HL-60 (cell line): Measurements from ENCODE around the gene CHRNA1.

Source experiments
- DNase-seq, 2 experiments: peaks; one replicate each; pipeline ENCODE4 v3.0.0-alpha.2; 2010 to 2020; ENCODE audit warnings: low read depth in 1 of 2, low spot score in 1 of 2
- H3K27ac ChIP-seq: fragments of 250-450 bp; sonication (Bioruptor Pico); replicated peaks from 2 replicates; pipeline ENCODE4 v1.5.1; 2020; ENCODE audit warnings: mild to moderate bottlenecking, moderate library complexity
- H3K27me3 ChIP-seq: fragments of 250-450 bp; sonication (Bioruptor Pico); 2 replicates; pipeline ENCODE4 v1.5.1; 2021; ENCODE audit warnings: mild to moderate bottlenecking, moderate library complexity; ENCODE audit not compliant: insufficient read depth, poor library complexity, severe bottlenecking
- H3K4me3 ChIP-seq: replicated peaks from 2 replicates; pipeline ENCODE4 v1.5.1; 2011; ENCODE audit warnings: mild to moderate bottlenecking, control low read depth, low read length; ENCODE audit not compliant: insufficient read depth
- CTCF ChIP-seq: IDR thresholded peaks from one replicate; pipeline ENCODE4 v1.5.1; 2011; ENCODE audit warnings: low read length, control low read depth, inconsistent platforms; ENCODE audit not compliant: insufficient read depth
- GABPA ChIP-seq: IDR thresholded peaks from 2 replicates; pipeline ENCODE4 v1.6.1; 2012; ENCODE audit warnings: low read depth
- POLR2AphosphoS5 ChIP-seq: IDR thresholded peaks from 2 replicates; pipeline ENCODE4 v1.6.1; 2012; ENCODE audit warnings: low read depth
- REST ChIP-seq: IDR thresholded peaks from 2 replicates; pipeline ENCODE4 v1.6.1; 2012; ENCODE audit warnings: low read depth; ENCODE audit not compliant: insufficient replicate concordance
- SPI1 ChIP-seq: IDR thresholded peaks from 2 replicates; pipeline ENCODE4 v1.6.1; 2012; ENCODE audit warnings: low read depth, mild to moderate bottlenecking, borderline replicate concordance

The CHRNA1 gene

DNA sequence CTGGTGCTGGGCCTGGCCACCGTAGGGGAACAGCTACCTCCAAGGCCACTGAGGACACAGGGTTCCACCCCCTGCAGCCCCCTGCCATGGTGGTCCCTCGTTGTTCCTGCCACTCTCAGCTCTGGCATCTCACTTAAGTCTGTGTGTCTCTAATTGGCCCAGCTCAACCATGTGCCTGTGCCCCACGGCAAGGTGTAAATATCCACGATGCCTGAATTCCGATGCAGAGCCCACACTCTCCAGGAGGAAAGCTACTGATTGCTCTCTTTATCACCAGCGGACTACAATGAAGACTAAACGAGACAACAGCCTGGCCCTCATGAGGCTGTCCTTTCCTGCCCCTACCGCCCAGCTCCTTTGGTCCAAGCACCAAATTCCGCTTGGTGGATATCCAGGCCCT is 17.0 kb upstream of the CHRNA1 start:
- H3K4me3 ChIP-seq = no peak overlapping the region
- TF ChIP-seq SPI1 (no peak), CTCF (no peak)
- H3K27ac ChIP-seq = no peak overlapping the region
- H3K27me3 ChIP-seq = peaks cover 3% of the 10 kb centered on the region
- no peak for DNase-seq

- TF ChIP-seq POLR2AphosphoS5 (no peak), SPI1 (no peak), GABPA (no peak), REST (no peak), CTCF (no peak)
- H3K4me3 ChIP-seq = no peak overlapping the region
- no peak for DNase-seq
- H3K27me3 ChIP-seq = peaks cover 3% of the 10 kb centered on the region
- no peak overlapping the region for H3K27ac ChIP-seq
Measured at GRCh38 chr2:174780856-174781255, 16.6 kb upstream of the CHRNA1 start.

- Histone ChIP-seq H3K27me3 (peaks cover 3% of the 10 kb centered on the region), H3K4me3 (no peak overlapping the region), H3K27ac (no peak overlapping the region)
- TF ChIP-seq SPI1 (no peak), REST (no peak), CTCF (no peak), GABPA (no peak), POLR2AphosphoS5 (no peak)
- DNase-seq = no peak
Measured at GRCh38 chr2:174780191-174780840, 16.0 kb upstream of the CHRNA1 start.

DNA sequence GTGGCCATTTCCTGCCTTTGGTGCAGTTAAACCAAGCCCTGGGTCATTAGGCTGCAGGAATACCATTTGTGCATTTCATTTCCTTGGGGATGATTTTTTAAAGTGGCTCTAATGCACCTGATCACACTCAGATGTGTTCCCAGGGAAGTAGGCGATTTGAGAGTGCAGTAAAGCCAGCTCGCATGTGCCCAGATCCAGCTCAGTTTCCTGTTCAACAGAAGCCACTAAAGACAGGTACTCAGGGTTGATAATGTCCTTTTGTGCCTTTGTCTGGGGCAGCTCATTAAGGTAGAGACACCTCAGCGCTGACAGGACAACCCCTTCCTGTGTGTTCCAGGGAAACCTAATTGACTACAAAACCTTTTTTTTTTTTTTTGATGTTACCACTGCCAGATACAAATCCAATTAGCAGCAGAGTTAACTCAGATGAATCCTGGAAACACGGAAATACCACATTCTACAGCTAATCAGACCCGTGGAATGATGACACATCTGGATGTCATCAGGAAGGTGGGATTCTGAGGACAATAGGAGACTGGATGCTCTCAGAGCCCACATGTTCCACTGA is 15.2 kb upstream of the CHRNA1 start:
- no peak for DNase-seq
- Histone ChIP-seq H3K4me3 (no peak overlapping the region), H3K27ac (no peak overlapping the region), H3K27me3 (peaks cover 3% of the 10 kb centered on the region)
- TF ChIP-seq GABPA (no peak), POLR2AphosphoS5 (no peak)
